Thyroid gland (tissue), 4 donors: Measurements from ENCODE around the gene FYN. TPM values are rescaled to one million over a fixed set of nuclear protein-coding genes. Genes with fewer than 3 reads are reported as not detected.

Experiments
- DNase-seq, 2 donors: peaks; one replicate each; pipeline ENCODE4 v3.0.0-alpha.2; 2019
- H3K27ac ChIP-seq, 3 donors: fragments of 200-600 bp; sonication (generic); 1 replicate in 2 of 3; 2 replicates in 1 of 3; pipeline ENCODE4 v1.5.1; 2016 to 2019; ENCODE audit warnings: mild to moderate bottlenecking in 1 of 3, moderate library complexity in 1 of 3
- H3K27me3 ChIP-seq: fragments of 200-600 bp; sonication (generic); one replicate; pipeline ENCODE4 v1.5.1; 2019
- H3K36me3 ChIP-seq, 2 donors: fragments of 200-600 bp; sonication (generic); one replicate each; pipeline ENCODE4 v1.5.1; 2016 to 2019
- H3K4me1 ChIP-seq, 2 donors: fragments of 200-600 bp; sonication (generic); one replicate each; pipeline ENCODE4 v1.5.1; 2017 to 2019
- H3K4me3 ChIP-seq, 3 donors: fragments of 200-600 bp; sonication (generic); replicated peaks in 1 of 3; 1 replicate in 2 of 3; 2 replicates in 1 of 3; pipeline ENCODE4 v1.5.1; 2016; ENCODE audit warnings: mild to moderate bottlenecking in 1 of 3
- H3K9me3 ChIP-seq: fragments of 200-600 bp; sonication (generic); one replicate; pipeline ENCODE4 v1.5.1; 2017
- POLR2A ChIP-seq, 2 donors: fragments of 450-650 bp; IDR thresholded peaks; one replicate each; pipeline ENCODE4 v1.6.1; 2017; ENCODE audit warnings: antibody characterized with exemption in 2 of 2, mild to moderate bottlenecking in 2 of 2, moderate library complexity in 1 of 2
- WGBS, 2 donors: methylation state at CpG; one replicate each; pipeline ENCODE4 v1.1.5; 2017; 5-methylcytosine and 5-hydroxymethylcytosine counted together
- intact Hi-C: fragments of 100-400 bp; cut with DNase I; formaldehyde crosslinking; loops from one replicate; pipeline ENCODE4 v1.15.1; 2023
- total RNA-seq, 4 donors: library from RNA; depleted of rRNA; stranded (reverse); fragments of >200 nt; gene quantifications; one replicate each; pipeline ENCODE4 v1.2.3, GENCODE V29; 2016
- TF ChIP-seq, protein P1 (sequence below), 6 experiments: fragments of 200-600 bp in 3 of 6; fragments of 450-650 bp in 3 of 6; sonication (generic) in 3 of 6; IDR thresholded peaks; one replicate each; pipeline ENCODE4 v1.5.1; 2016 to 2019; ENCODE audit warnings: antibody characterized with exemption in 6 of 6, mild to moderate bottlenecking in 2 of 6, inconsistent platforms in 1 of 6, moderate library complexity in 1 of 6

Gene FYN
- total RNA-seq, 4 donors from 2014 or later = 67.0 to 206 (median 95.9) TPM

DNA sequence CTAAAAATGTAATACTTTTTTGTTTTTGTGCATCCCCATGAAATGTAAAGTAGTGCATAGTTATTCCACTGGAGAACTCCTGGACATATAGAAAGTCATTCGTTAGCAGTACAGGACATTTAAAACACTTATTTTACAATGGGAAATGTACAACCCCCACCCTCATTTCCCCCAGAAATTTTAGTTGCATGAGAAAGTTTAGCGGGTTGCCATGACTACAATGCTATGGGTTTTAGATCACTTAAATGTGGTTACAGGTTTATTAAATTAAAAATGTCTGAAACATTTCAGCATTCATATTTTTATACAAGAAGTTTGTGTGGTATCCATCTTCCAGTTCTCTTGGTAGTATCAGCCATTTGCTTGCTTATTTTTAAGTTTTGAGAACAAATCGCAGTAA is 212.7 kb downstream of the FYN start:
- 95 to 98% methylated on average over 3 of the region's 3 CpGs for WGBS, 2 donors
- Histone ChIP-seq H3K4me1 (peaks cover 43 to 53% of the 10 kb centered on the region in 2 donors), H3K9me3 (no peaks in the 10 kb centered on the region), H3K4me3 (no peak overlapping the region), H3K27me3 (no peaks in the 10 kb centered on the region), H3K27ac (peak overlapping the region in 1 of 3 donors; percentile 7), H3K36me3 (no peaks in the 10 kb centered on the region)
- intact Hi-C loops = no loop called here
- no peak for DNase-seq
- TF ChIP-seq, protein P1, sequence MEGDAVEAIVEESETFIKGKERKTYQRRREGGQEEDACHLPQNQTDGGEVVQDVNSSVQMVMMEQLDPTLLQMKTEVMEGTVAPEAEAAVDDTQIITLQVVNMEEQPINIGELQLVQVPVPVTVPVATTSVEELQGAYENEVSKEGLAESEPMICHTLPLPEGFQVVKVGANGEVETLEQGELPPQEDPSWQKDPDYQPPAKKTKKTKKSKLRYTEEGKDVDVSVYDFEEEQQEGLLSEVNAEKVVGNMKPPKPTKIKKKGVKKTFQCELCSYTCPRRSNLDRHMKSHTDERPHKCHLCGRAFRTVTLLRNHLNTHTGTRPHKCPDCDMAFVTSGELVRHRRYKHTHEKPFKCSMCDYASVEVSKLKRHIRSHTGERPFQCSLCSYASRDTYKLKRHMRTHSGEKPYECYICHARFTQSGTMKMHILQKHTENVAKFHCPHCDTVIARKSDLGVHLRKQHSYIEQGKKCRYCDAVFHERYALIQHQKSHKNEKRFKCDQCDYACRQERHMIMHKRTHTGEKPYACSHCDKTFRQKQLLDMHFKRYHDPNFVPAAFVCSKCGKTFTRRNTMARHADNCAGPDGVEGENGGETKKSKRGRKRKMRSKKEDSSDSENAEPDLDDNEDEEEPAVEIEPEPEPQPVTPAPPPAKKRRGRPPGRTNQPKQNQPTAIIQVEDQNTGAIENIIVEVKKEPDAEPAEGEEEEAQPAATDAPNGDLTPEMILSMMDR (IDR thresholded peaks at IDR 0.05) = no peak
- no peak for TF ChIP-seq POLR2A (IDR thresholded peaks at IDR 0.05)

DNA sequence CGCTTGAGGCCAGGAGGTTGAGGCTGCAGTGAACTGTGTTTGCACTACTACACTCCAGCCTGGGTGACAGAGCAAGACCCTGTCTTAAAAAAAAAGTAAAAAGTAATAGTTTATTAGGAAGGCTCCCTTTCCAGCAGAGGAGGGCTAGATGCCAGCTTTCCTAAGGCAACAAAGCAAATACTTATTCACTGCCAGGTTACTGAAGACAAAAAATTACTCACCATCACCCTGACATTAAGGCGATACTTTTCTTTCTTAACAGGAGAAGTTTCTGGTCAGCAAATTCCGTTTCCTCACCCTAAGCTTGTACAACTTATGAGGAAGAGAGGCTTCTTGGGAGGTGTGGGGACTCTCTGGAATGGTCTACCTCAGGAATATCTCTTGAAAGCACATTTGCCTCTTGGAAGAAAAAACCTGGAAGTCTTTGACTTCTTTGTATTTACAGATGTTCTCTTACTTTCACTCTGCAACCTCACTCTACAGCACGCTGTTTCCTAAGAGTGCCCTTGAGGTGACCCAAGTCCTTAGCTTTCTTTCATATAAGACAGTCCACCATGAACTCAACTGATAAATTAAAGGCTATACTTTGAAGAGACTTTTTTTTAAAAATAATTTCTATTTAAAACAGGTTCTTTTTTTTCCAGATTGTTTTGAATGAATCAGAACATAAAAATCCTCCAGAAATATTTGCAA is 214.6 kb downstream of the FYN start:
- WGBS, 2 donors = 25 to 49% methylated on average over 4 of the region's 4 CpGs
- Histone ChIP-seq H3K4me1 (peaks cover 25 to 46% of the 10 kb centered on the region in 2 donors), H3K9me3 (no peaks in the 10 kb centered on the region), H3K27ac (peak overlapping the region; percentile 60 to 77 (median 75)), H3K4me3 (no peak overlapping the region), H3K27me3 (no peaks in the 10 kb centered on the region), H3K36me3 (no peaks in the 10 kb centered on the region)
- intact Hi-C loops = no loop called here
- TF ChIP-seq, protein P1 (IDR thresholded peaks at IDR 0.05) = no peak
- no peak for TF ChIP-seq POLR2A (IDR thresholded peaks at IDR 0.05)
- DNase-seq = peak; percentile 71 to 78

DNA sequence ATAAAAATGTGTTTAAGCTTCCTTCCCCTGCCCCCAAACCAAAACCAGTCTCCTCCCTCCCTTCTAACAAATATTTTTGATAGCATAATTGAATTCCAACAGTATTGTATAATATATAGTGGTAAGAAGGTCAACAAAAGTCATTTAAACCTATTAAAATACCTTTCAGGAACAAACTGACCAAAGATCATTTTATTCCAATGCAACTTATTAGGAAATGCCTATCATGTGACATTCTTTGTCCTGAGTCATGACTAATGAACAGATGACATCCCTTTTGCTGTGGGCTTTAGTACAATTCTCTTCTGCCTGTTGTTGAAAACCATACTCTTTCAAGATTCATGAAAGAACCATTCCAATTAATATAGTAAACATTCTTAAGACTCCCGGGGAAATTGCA is 216.1 kb downstream of the FYN start:
- peaks cover 17 to 39% of the 10 kb centered on the region in 2 donors for H3K4me1 ChIP-seq
- no peaks in the 10 kb centered on the region for H3K27me3 ChIP-seq
- H3K4me3 ChIP-seq = no peak overlapping the region
- intact Hi-C loops = no loop called here
- DNase-seq = no peak
- H3K9me3 ChIP-seq = no peaks in the 10 kb centered on the region
- no peaks in the 10 kb centered on the region for H3K36me3 ChIP-seq
- TF ChIP-seq, protein P1 (IDR thresholded peaks at IDR 0.05) = no peak
- TF ChIP-seq POLR2A (IDR thresholded peaks at IDR 0.05) = no peak
- 76 to 85% methylated on average over 1 of the region's 1 CpG for WGBS, 2 donors
- no peak overlapping the region for H3K27ac ChIP-seq

DNA sequence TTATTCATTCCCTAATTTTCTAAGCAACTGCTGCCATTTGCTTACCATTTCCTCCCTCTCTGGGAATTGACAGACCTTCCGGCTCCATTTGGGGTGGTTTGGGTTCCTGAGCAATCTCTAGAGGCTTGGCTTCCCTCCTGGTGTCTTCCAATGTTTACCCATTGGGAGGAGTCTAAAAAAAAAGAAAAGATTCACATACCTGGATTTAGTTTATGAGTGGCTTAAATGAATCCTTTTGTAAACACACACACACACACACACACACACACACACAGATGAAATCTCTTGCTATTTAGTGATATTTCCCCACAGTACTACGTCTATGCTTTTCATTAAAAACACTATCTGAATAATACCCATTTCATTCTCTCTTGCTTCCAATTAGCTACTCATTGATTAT is 219.3 kb downstream of the FYN start:
- no peak for DNase-seq
- intact Hi-C loops = no loop called here
- 83 to 87% methylated on average over 2 of the region's 2 CpGs for WGBS, 2 donors

DNA sequence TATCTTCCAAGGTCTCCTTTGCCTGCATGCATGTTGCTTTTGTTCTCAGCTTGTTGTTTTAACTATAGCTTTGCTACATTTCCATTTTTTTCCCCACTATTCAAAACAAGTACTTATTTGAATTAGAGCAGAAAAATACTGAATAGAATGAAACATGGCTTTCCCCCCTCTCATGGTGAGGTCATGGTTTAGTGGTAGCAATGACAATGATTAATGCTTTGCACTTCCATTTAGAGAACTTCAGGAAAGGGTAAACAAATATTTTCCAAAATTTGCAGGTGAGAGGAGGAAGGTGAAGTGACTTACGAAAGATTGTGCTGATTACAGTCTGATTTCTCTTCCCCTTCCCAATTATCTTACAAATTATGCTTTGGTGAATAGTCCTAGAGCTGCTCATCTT is 219.8 kb downstream of the FYN start:
- Histone ChIP-seq H3K36me3 (no peaks in the 10 kb centered on the region), H3K27ac (no peak overlapping the region), H3K27me3 (no peaks in the 10 kb centered on the region), H3K9me3 (no peaks in the 10 kb centered on the region), H3K4me3 (no peak overlapping the region), H3K4me1 (peaks cover 6 to 17% of the 10 kb centered on the region in 2 donors)
- no peak for DNase-seq
- 86 to 91% methylated on average over 1 of the region's 1 CpG for WGBS, 2 donors
- intact Hi-C loops = no loop called here
- TF ChIP-seq, protein P1 (IDR thresholded peaks at IDR 0.05) = no peak
- TF ChIP-seq POLR2A (IDR thresholded peaks at IDR 0.05) = no peak

More for the DNA sequence above, 219.3 kb downstream of the FYN start:
- no peak overlapping the region for H3K4me3 ChIP-seq
- H3K27me3 ChIP-seq = no peaks in the 10 kb centered on the region
- no peaks in the 10 kb centered on the region for H3K9me3 ChIP-seq
- H3K27ac ChIP-seq = no peak overlapping the region
- H3K36me3 ChIP-seq = no peaks in the 10 kb centered on the region
- peaks cover 12 to 23% of the 10 kb centered on the region in 2 donors for H3K4me1 ChIP-seq
- no peak for TF ChIP-seq POLR2A (IDR thresholded peaks at IDR 0.05)
- TF ChIP-seq, protein P1 (IDR thresholded peaks at IDR 0.05) = no peak
